ENCODE data around the gene PUSL1.

PUSL1 gene

DNA sequence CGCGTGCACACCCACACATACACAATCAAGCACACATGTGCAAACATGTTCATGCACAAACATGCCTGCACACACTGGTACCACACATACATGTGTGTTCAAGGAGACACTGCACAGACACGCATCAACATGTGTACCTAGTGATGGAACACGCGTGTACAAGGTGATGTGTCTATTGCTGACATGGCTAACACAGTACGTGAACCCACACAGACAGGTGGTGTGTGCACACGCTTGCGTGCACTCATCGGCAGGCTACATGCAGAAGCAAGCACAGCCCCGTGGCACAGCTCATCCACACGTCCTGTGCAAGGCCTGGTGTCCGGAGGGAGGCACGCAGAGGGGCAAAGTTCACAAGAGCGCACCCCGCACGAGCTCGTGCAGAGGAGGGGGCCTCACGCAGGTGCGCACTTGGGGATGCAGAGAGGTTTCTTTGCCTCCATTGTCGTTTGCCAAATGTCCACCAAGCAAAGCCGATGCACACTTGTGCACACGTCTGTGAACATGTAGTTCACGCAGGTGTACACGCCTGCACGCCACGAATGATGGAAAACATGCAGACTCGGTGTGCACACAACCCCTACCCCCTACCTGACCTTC, 1.6 kb upstream of the PUSL1 start:
- Histone ChIP-seq H3K4me3 (peak overlapping the region; percentile 81), H3K27ac (peak overlapping the region; percentile 89 to 98)
- TF ChIP-seq, protein P1, sequence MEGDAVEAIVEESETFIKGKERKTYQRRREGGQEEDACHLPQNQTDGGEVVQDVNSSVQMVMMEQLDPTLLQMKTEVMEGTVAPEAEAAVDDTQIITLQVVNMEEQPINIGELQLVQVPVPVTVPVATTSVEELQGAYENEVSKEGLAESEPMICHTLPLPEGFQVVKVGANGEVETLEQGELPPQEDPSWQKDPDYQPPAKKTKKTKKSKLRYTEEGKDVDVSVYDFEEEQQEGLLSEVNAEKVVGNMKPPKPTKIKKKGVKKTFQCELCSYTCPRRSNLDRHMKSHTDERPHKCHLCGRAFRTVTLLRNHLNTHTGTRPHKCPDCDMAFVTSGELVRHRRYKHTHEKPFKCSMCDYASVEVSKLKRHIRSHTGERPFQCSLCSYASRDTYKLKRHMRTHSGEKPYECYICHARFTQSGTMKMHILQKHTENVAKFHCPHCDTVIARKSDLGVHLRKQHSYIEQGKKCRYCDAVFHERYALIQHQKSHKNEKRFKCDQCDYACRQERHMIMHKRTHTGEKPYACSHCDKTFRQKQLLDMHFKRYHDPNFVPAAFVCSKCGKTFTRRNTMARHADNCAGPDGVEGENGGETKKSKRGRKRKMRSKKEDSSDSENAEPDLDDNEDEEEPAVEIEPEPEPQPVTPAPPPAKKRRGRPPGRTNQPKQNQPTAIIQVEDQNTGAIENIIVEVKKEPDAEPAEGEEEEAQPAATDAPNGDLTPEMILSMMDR (IDR thresholded peaks at IDR 0.05) = no peak
- DNase-seq (ENCODE audit: low spot score) = no peak

DNA sequence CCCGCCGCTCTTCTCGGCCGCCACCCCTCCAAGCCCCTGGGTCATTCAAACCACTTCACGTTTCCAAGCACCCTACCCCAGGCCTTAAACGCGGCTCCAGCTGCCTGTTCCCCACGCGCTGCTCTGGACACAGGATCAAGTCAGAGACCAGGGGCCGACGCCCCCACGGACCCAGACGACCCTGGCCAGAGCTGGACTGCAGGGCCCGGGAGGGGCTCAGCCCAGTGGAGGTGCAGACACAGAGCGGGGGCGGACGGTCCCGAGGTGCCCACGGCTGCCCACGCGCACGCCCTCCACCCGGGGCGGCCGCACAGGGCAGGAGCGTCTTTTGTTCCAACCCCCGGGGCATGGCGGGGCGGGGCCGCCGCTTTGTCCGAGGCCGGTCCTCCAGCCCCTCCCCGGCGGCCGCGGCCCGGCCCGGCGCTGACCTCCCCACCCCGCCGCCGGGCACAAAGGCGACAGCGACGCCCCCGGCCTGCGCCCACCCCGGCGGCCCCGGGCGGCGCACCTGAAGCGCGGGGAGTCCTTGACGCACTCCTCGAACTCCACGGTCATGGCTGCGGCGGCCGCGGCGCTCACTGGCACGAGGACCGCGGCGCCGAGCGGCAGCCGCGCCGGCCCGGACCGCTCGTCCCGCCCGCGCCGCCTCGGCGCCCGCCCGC, 1.0 kb upstream of the PUSL1 start:
- Histone ChIP-seq H3K4me3 (peak overlapping the region; percentile 81), H3K27ac (peak overlapping the region; percentile 89 to 98)
- DNase-seq (ENCODE audit: low spot score) = no peak
- TF ChIP-seq, protein P1 (IDR thresholded peaks at IDR 0.05) = no peak

GRCh38 chr1:1308756-1309250, 406 bp downstream of the PUSL1 start:
- H3K27ac ChIP-seq = peak overlapping the region; percentile 89 to 98
- H3K4me3 ChIP-seq = peak overlapping the region; percentile 81
- DNase-seq (ENCODE audit: low spot score) = no peak
- TF ChIP-seq, protein P1 (IDR thresholded peaks at IDR 0.05) = no peak

- TF ChIP-seq, protein P1 (IDR thresholded peaks at IDR 0.05) = no peak
- Histone ChIP-seq H3K27ac (peak overlapping the region; percentile 89 to 98), H3K4me3 (peak overlapping the region; percentile 81)
- no peak for DNase-seq (ENCODE audit: low spot score)
Observed at GRCh38 chr1:1309251-1310108, 1.1 kb downstream of the PUSL1 start.

DNA sequence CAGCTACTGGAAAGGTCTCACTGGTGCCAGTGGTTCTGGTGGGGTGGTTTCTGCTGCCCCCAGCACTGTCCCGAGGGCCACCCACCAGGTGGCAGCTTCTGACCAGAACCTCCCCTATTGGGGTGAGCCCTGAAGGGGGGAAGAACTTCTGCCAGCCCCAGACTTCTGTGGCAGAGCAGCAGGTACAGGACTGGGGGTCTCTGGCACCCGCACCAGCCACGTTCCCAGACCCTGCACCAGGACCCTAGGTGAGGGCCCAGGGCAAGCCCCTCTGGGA, 1.6 kb downstream of the PUSL1 start:
- TF ChIP-seq, protein P1 (IDR thresholded peaks at IDR 0.05) = no peak
- DNase-seq (ENCODE audit: low spot score) = no peak
- Histone ChIP-seq H3K27ac (peak overlapping the region in 1 of 2 donors; percentile 98), H3K4me3 (no peak overlapping the region)

DNA sequence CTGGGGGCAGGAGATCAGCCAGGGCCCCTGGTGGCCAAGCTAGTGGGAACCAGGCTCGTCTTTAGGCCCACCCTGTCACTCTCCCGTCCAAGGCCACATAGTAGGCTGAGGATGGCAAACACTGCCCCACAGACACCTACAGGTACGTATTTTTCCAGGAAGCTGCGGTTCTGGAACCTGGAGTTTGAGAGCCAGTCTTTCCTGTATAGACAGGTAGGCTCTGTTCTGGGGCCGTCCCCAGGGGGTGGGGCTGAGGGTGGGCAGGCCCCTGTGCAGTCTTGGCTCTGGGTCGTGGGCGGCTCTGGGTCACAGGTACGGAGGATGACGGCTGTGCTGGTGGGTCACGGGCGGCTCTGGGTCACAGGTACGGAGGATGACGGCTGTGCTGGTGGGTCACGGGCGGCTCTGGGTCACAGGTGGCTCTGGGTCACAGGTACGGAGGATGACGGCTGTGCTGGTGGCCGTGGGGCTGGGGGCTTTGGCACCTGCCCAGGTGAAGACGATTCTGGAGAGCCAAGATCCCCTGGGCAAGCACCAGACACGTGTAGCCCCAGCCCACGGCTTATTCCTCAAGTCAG, 2.2 kb downstream of the PUSL1 start:
- no peak for DNase-seq (ENCODE audit: low spot score)
- Histone ChIP-seq H3K27ac (no peak overlapping the region), H3K4me3 (no peak overlapping the region)
- TF ChIP-seq, protein P1 (IDR thresholded peaks at IDR 0.05) = no peak
